Body of pancreas (tissue), 4 donors: ENCODE data around the gene CLEC4D.

ENCODE experiments used
- POLR2A ChIP-seq, 3 donors: fragments of 450-650 bp; IDR thresholded peaks; one replicate each; pipeline ENCODE4 v1.6.1; 2016; ENCODE audit warnings: antibody characterized with exemption in 3 of 3, mild to moderate bottlenecking in 2 of 3
- TF ChIP-seq, protein P1 (sequence below), 7 experiments: fragments of 450-650 bp in 4 of 7; fragments of 200-600 bp in 3 of 7; sonication (generic) in 3 of 7; IDR thresholded peaks; one replicate each; pipeline ENCODE4 v1.5.1; 2016 to 2019; ENCODE audit warnings: antibody characterized with exemption in 7 of 7

DNA sequence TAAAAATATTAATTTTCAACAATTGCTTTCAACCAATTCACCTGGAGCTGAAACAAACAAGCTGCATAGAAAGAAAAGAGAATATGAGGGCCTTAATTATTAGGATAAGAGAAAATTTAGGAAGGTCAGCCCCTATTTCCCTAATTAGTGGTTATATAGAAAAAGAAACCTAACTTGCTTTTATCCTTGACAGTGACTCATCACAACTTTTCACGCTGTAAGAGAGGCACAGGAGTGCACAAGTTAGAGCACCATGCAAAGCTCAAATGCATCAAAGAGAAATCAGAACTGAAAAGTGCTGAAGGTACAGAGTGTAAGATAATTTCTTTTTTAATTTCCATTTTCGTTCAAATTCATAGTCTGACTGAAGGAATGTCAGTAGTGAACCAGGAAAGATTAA is 4.7 kb downstream of the CLEC4D start:
- no peak for TF ChIP-seq POLR2A (IDR thresholded peaks at IDR 0.05)
- TF ChIP-seq, protein P1, sequence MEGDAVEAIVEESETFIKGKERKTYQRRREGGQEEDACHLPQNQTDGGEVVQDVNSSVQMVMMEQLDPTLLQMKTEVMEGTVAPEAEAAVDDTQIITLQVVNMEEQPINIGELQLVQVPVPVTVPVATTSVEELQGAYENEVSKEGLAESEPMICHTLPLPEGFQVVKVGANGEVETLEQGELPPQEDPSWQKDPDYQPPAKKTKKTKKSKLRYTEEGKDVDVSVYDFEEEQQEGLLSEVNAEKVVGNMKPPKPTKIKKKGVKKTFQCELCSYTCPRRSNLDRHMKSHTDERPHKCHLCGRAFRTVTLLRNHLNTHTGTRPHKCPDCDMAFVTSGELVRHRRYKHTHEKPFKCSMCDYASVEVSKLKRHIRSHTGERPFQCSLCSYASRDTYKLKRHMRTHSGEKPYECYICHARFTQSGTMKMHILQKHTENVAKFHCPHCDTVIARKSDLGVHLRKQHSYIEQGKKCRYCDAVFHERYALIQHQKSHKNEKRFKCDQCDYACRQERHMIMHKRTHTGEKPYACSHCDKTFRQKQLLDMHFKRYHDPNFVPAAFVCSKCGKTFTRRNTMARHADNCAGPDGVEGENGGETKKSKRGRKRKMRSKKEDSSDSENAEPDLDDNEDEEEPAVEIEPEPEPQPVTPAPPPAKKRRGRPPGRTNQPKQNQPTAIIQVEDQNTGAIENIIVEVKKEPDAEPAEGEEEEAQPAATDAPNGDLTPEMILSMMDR (IDR thresholded peaks at IDR 0.05), result no peak
